Thymus (tissue), 11 donors: Measurements from ENCODE around the gene ADGRG1. TPM values are rescaled to one million over a fixed set of nuclear protein-coding genes. Genes with fewer than 3 reads are reported as not detected.
A peak's percentile ranks its signal among the peaks of the same experiment; 100 is the strongest.

Source experiments
- DNase-seq, 9 donors: peaks; one replicate each; pipeline ENCODE4 v3.0.0-alpha.2; 2013; ENCODE audit warnings: low spot score in 9 of 9, low read depth in 6 of 9, missing footprints in 1 of 9
- H3K27ac ChIP-seq, 2 donors: one replicate each; pipeline ENCODE4 v1.5.1; 2013; ENCODE audit warnings: control low read depth in 1 of 2, low read depth in 1 of 2, low read length in 1 of 2, mild to moderate bottlenecking in 1 of 2, moderate library complexity in 1 of 2
- H3K27me3 ChIP-seq, 2 donors: one replicate each; pipeline ENCODE4 v1.5.1; 2013; ENCODE audit warnings: low read length in 1 of 2; ENCODE audit not compliant: control insufficient read depth in 2 of 2, insufficient read depth in 1 of 2
- H3K36me3 ChIP-seq, 2 donors: one replicate each; pipeline ENCODE4 v1.5.1; 2013; ENCODE audit warnings: low read length in 1 of 2, mild to moderate bottlenecking in 1 of 2, moderate library complexity in 1 of 2; ENCODE audit not compliant: control insufficient read depth in 2 of 2, insufficient read depth in 2 of 2
- H3K4me1 ChIP-seq, 2 donors: one replicate each; pipeline ENCODE4 v1.5.1; 2013; ENCODE audit warnings: low read length in 2 of 2; ENCODE audit not compliant: control insufficient read depth in 2 of 2, insufficient read depth in 2 of 2
- H3K4me3 ChIP-seq, 2 donors: one replicate each; pipeline ENCODE4 v1.5.1; 2013; ENCODE audit warnings: low read length in 2 of 2, control low read depth in 1 of 2, mild to moderate bottlenecking in 1 of 2
- H3K9me3 ChIP-seq, 2 donors: one replicate each; pipeline ENCODE4 v1.5.1; 2013; ENCODE audit warnings: low read length in 1 of 2, mild to moderate bottlenecking in 1 of 2; ENCODE audit not compliant: control insufficient read depth in 2 of 2, insufficient read depth in 1 of 2
- WGBS: extraction: QIAGEN DNeasy Blood & Tissue Kit; methylation state at CpG from one replicate; pipeline ENCODE4 v1.1.7; 2013; 5-methylcytosine and 5-hydroxymethylcytosine counted together
- polyA plus RNA-seq: library from polyadenylated mRNA; stranded (reverse); fragments of 200-250 nt; gene quantifications from one replicate; pipeline ENCODE4 v1.2.3, GENCODE V29; 2013
- total RNA-seq: library from RNA; stranded (reverse); fragments of 120-200 nt; gene quantifications from one replicate; pipeline ENCODE4 v1.2.4, GENCODE V29; 2013
- donor health status: healthy.

Gene ADGRG1
- total and polyA plus RNA-seq, 2 donors = 5.1 to 15.7 TPM

DNA sequence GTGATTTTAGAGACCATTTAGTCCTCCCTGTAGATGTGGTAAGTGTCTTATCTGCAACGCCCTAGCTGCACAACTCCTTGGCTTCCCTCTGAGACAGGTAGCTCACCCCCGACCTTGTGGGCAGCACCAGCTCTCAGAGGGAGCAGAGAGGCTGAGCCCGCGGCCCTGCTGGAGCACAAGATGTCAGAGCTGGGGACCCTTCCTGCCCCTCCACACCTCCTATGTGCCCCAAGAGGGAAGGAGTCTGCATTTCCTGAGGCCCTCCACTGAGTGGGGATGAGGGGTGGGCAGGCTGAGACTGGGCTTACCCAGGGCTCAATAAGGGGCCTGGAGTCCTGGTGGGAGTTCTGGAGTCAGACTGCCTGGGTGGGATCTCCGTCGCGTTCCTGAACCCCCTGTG is 12.2 kb upstream of the ADGRG1 start:
- H3K27me3 ChIP-seq = no peaks in the 10 kb centered on the region
- WGBS = 97% methylated on average over 7 of the region's 7 CpGs
- H3K27ac ChIP-seq = no peak overlapping the region
- no peaks in the 10 kb centered on the region for H3K9me3 ChIP-seq
- peaks cover 9 to 27% of the 10 kb centered on the region in 2 donors for H3K4me1 ChIP-seq
- no peak overlapping the region for H3K4me3 ChIP-seq
- H3K36me3 ChIP-seq = no peaks in the 10 kb centered on the region
- DNase-seq = no peak

DNA sequence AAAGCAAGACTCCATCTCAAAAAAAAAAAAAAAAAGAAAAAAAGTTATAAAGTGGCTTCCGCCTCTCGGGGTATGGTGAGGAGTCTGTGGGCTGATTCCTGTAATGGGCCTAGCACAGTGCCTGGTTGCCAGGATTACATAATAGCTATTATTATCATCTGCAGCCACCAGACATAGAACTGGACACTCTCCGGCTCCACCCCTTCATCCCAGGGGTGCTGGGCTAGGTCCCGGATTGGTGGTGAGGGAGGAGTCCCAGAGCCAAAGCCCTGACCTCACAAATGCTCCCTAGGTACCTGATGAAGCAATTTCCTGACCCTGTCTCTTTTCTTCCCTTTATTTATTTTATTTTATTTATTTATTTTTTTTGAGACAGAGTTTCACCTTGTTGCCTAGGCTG is 11.6 kb upstream of the ADGRG1 start:
- Histone ChIP-seq H3K4me1 (peaks cover 9 to 32% of the 10 kb centered on the region in 2 donors), H3K27me3 (no peaks in the 10 kb centered on the region), H3K4me3 (no peak overlapping the region), H3K27ac (no peak overlapping the region), H3K9me3 (no peaks in the 10 kb centered on the region), H3K36me3 (no peaks in the 10 kb centered on the region)
- no peak for DNase-seq
- 98% methylated on average over 4 of the region's 4 CpGs for WGBS

DNA sequence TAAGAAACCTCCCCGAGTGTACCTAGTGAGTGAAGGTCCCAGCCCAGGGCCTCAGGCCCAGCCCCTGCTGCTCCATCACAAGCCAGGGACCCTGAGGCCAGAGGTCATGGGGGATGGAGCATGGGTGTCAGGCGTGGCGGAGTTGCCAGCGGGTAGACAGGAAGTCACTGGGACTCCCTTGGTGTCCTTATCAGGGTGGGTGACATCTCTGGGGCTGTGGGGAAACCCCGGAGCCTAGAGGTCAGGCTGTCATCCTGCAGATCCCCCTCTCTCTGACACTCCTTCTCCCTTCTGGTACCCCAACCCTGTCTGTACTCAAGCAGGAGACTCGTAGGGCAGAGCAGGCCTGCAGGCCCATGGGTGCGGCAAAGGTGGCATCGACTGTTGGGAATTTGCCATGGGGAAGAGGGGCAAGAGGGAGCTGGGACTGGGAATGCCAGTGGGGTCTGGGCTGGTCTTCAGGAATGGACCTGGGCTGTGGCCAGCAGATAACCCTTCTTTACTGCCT is 10.8 kb upstream of the ADGRG1 start:
- H3K9me3 ChIP-seq = no peaks in the 10 kb centered on the region
- no peak overlapping the region for H3K27ac ChIP-seq
- 92% methylated on average over 8 of the region's 8 CpGs for WGBS
- no peak overlapping the region for H3K4me3 ChIP-seq
- no peaks in the 10 kb centered on the region for H3K36me3 ChIP-seq
- no peak for DNase-seq
- peaks cover 9 to 32% of the 10 kb centered on the region in 2 donors for H3K4me1 ChIP-seq
- H3K27me3 ChIP-seq = no peaks in the 10 kb centered on the region

DNA sequence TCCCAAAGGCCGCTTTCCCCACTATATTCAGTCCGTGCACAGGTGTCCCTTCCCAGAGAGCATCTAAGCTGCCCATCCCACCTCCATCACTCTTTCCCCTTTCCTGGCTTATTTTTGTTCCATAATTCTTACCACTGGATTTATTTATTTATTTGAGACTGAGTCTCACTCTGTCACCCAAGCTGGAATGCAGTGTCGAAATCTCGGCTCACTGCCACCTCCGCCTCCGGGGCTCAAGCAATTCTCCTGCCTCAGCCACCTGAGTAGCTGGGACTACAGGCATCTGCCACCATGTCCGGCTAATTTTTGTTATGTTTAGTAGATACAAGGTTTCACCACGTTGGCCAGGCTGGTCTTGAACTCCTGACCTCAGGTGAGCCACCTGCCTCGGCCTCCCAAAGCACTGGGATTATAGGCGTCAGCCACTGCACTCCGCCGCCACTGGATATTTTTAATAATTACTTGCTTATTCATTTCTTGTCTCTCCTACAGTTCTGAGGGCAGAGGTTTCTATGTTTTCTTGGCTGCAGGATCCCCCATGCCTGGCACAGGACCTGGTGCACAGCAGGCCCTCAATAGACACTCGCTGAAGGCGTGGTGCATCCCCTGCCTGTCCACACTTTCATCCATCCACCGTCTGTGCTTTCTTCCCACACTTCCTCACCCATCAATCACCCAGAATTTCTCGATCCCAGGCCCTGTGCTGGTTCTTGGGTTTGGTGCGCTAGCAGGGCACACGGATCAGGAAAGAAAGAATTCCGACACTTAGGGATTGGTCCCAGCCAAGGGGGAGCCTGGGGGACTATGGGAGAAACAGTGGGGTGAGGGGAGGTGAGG is 9.9 kb upstream of the ADGRG1 start:
- Histone ChIP-seq H3K27me3 (no peaks in the 10 kb centered on the region), H3K9me3 (no peaks in the 10 kb centered on the region), H3K4me3 (no peak overlapping the region), H3K36me3 (no peaks in the 10 kb centered on the region), H3K4me1 (peaks cover 9 to 39% of the 10 kb centered on the region in 2 donors), H3K27ac (peak overlapping the region in 1 of 2 donors; percentile 26)
- WGBS = 96% methylated on average over 19 of the region's 19 CpGs
- no peak for DNase-seq

DNA sequence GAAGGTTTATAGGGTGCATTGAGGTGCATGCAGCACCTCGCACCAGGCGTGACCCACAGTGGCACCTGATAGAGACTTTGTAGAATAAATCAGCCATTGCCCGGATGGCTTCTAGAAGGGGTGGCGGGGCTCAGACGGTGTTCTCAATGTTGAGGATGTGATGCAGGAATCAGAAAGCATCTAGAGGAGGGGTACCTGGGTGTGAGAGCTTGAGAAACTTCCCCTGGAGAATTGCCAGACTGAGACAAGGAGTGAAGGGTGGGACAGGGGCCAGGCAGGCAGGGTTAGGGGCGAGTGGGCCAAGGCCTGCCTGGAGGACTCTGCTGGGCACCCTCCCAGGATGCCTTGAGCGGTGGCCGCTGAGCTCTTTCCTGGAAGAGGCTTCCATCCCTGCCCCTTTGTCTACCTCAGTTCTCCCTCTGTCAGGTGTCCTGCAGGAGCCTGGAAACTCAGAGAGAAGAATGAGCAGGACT is 9.3 kb upstream of the ADGRG1 start:
- Histone ChIP-seq H3K4me3 (no peak overlapping the region), H3K36me3 (no peaks in the 10 kb centered on the region), H3K27me3 (no peaks in the 10 kb centered on the region), H3K9me3 (no peaks in the 10 kb centered on the region), H3K4me1 (peaks cover 9 to 37% of the 10 kb centered on the region in 2 donors), H3K27ac (peak overlapping the region; percentile 15 to 37)
- 96% methylated on average over 8 of the region's 8 CpGs for WGBS
- no peak for DNase-seq

DNA sequence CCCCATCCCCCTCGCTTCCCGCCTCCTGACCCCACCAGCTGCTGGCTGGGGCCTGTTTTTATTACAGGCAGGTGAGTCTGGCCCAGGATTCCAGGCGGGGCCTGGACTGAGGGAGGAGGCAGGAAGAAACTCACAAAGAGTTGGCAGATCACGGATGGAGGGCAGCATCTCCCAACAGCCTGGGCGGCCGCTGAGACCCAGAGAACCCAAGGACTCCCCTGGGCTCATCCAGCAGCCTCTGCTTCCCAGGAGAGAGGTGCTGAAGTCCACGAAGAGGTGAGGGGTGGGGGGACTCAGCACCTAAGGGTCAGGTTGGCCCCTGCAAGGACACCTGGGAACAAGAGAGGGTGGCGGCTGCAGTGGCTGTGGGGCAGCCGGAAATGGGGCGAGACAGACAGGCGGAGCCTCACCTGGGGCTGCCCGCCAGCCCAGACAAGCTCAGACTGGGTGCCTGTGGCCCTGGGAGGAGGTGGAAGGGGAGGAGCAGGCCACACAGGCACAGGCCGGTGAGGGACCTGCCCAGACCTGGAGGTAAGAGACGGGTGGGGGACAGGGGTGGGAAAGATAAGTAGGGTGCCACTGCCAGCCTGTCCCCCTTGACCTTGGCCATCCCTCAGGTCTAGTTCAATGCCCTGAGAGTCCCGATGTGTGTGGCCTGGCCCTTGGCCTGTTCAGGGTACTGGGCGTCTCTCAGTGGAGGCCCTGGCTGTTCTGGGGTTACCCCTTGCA is 8.7 kb upstream of the ADGRG1 start:
- Histone ChIP-seq H3K27ac (peak overlapping the region; percentile 37 to 54), H3K4me3 (no peak overlapping the region), H3K27me3 (no peaks in the 10 kb centered on the region), H3K36me3 (no peaks in the 10 kb centered on the region), H3K4me1 (peaks cover 3 to 37% of the 10 kb centered on the region in 2 donors), H3K9me3 (no peaks in the 10 kb centered on the region)
- 93% methylated on average over 16 of the region's 16 CpGs for WGBS
- DNase-seq = no peak

DNA sequence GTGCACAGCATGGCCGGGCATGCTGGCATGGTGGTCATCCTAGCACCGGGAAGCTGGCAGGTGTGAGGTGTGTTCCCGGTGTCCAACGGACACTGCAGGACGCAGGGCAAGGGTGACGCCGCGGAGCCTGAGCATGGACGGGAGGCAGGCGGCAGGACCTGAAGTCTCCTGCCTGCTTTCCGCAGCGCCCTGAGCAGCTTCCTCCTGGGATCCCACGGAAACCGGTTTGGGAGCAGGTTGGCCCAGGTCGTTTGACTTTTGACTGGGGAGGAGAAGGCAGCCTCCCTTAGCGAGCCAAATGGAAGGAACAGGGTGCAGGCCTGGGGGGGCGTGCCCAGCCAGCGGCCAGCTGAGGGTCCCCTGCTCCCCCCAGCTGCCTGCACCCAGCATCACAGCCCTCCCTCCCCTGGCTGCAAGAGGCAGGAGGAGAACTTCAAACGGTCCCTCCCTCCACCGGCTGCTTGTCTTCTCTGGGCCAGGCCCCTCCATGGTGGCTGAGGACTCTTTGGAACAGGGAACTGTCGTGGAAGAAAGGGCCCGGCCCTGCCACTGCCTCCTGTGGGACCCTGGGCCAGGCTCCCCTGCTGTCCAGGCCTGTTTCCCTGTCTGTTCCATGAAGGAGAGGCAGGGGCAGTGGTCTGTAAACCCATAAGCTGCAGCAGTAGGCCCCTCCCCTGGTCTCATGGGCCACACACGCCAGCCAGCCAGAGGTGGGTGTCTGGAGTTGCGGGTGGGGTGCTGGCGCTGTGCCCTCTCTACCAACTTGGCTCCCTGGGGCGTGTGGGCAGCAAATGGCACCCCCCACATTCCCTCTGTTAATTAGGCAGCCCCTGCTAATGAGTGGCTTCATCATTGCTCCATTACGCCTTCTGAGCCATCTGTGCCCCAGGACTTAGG is 7.8 kb upstream of the ADGRG1 start:
- H3K4me1 ChIP-seq = peaks cover 0 to 42% of the 10 kb centered on the region in 2 donors
- no peaks in the 10 kb centered on the region for H3K36me3 ChIP-seq
- H3K27me3 ChIP-seq = no peaks in the 10 kb centered on the region
- peak overlapping the region in 1 of 2 donors; percentile 8 for H3K27ac ChIP-seq
- no peaks in the 10 kb centered on the region for H3K9me3 ChIP-seq
- no peak overlapping the region for H3K4me3 ChIP-seq
- 90% methylated on average over 27 of the region's 27 CpGs for WGBS
- DNase-seq = no peak

DNA sequence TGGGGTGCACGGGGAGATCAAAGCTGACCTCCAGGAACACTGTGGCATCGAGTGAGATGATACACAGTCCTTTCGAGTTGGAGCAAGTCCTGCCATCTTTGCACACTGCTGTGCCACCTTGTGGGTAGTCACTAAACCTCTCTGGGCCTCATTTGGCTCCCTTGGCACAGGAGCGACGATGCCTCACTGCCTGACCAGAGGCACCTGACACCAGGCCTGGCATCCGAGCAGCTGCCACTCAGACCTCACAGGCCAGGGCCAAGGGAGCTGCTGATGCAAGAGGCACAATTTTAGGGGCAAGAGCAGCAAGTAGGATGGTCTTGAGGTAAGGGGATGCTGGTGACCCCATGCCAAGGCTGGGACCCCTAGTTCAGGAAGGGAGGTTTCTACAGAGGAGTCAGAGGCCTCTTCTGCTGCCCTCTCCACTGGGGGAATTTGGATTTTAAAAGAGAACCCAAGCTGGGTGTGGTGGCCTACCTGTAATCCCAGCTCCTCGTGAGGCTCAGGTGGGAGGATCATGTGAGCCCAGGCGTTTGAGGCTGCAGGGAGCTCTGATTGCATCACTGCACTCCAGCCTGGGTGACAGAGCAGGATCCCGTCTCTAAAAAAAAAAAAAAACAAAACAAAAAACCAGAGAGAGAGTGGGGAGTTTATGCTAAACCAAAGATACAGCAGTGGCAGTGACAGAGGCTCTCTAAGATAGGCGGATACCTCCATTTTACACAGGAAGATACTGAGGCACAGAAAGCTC is 6.7 kb upstream of the ADGRG1 start:
- no peak overlapping the region for H3K27ac ChIP-seq
- H3K36me3 ChIP-seq = no peaks in the 10 kb centered on the region
- no peaks in the 10 kb centered on the region for H3K27me3 ChIP-seq
- H3K4me3 ChIP-seq = no peak overlapping the region
- no peak for DNase-seq
- WGBS = 92% methylated on average over 10 of the region's 10 CpGs
- H3K4me1 ChIP-seq = peaks cover 0 to 45% of the 10 kb centered on the region in 2 donors
- H3K9me3 ChIP-seq = no peaks in the 10 kb centered on the region
